ENCODE data around the gene HDAC10. TPM values are rescaled to one million over a fixed set of nuclear protein-coding genes. Genes with fewer than 3 reads are reported as not detected.

The HDAC10 gene
- total RNA-seq, 1 donor from 2014 or later = 47.9 TPM

GRCh38 chr22:50201191-50202129 is 49.6 kb downstream of the HDAC10 start:
- H3K27ac ChIP-seq = peak overlapping the region; percentile 81
- DNase-seq = no peak
- no peaks in the 10 kb centered on the region for H3K9me3 ChIP-seq
- H3K36me3 ChIP-seq = peaks cover 50% of the 10 kb centered on the region
- peak overlapping the region; percentile 77 for H3K4me3 ChIP-seq
- peak; percentile 37 to 55 for ATAC-seq
- no peaks in the 10 kb centered on the region for H3K27me3 ChIP-seq (ENCODE audit: low read depth)
- TF ChIP-seq CTCF (IDR thresholded peaks at IDR 0.05) = no peak
- peaks cover 25% of the 10 kb centered on the region for H3K4me1 ChIP-seq
- intact Hi-C loops (cut with DNase I) = no loop called here

GRCh38 chr22:50200461-50201190 is 50.4 kb downstream of the HDAC10 start, which contains the start of gene SELENOO:
TSS of gene SELENOO (plus strand) at chr22:50201011. CDS start at chr22:50201037, 26 bp downstream.
- TF ChIP-seq CTCF (IDR thresholded peaks at IDR 0.05) = no peak
- DNase-seq (peak; percentile 93), ATAC-seq (peak; percentile 94 to 95)
- H3K27ac ChIP-seq = peak within 1 kb of the TSS; percentile 81
- peaks cover 22% of the 10 kb centered on the region for H3K4me1 ChIP-seq
- H3K4me3 ChIP-seq = peak within 1 kb of the TSS; percentile 77
- H3K36me3 ChIP-seq = peaks cover 51% of the 10 kb centered on the region
- no peaks in the 10 kb centered on the region for H3K9me3 ChIP-seq
- intact Hi-C loops (cut with DNase I) = no loop called here
- H3K27me3 ChIP-seq (ENCODE audit: low read depth) = no peaks in the 10 kb centered on the region

- no peaks in the 10 kb centered on the region for H3K27me3 ChIP-seq (ENCODE audit: low read depth)
- H3K9me3 ChIP-seq = no peaks in the 10 kb centered on the region
- peaks cover 52% of the 10 kb centered on the region for H3K36me3 ChIP-seq
- H3K4me3 ChIP-seq = peak overlapping the region; percentile 77
- H3K27ac ChIP-seq = peak overlapping the region; percentile 81
- no peak for TF ChIP-seq CTCF (IDR thresholded peaks at IDR 0.05)
- H3K4me1 ChIP-seq = peaks cover 22% of the 10 kb centered on the region
- ATAC-seq (peak; percentile 3 to 24), DNase-seq (no peak)
- intact Hi-C loops (cut with DNase I) = no loop called here
These were observed 51.1 kb downstream of the HDAC10 start for GRCh38 chr22:50199829-50200460.

- DNase-seq (no peak), ATAC-seq (no peak)
- no peak for TF ChIP-seq CTCF (IDR thresholded peaks at IDR 0.05)
- Histone ChIP-seq H3K9me3 (no peaks in the 10 kb centered on the region), H3K36me3 (peaks cover 53% of the 10 kb centered on the region), H3K27me3 (ENCODE audit: low read depth) (no peaks in the 10 kb centered on the region), H3K4me3 (no peak overlapping the region), H3K27ac (peak overlapping the region; percentile 81), H3K4me1 (peaks cover 22% of the 10 kb centered on the region)
- intact Hi-C loops (cut with DNase I) = no loop called here
These were observed 51.8 kb downstream of the HDAC10 start for GRCh38 chr22:50199251-50199721.

- Histone ChIP-seq H3K4me1 (peaks cover 22% of the 10 kb centered on the region), H3K27me3 (ENCODE audit: low read depth) (no peaks in the 10 kb centered on the region), H3K4me3 (no peak overlapping the region), H3K9me3 (no peaks in the 10 kb centered on the region), H3K36me3 (peaks cover 55% of the 10 kb centered on the region), H3K27ac (no peak overlapping the region)
- no peak for ATAC-seq
- no peak for TF ChIP-seq CTCF (IDR thresholded peaks at IDR 0.05)
- intact Hi-C loops (cut with DNase I) = no loop called here
- DNase-seq = no peak
These were observed 52.4 kb downstream of the HDAC10 start for GRCh38 chr22:50198624-50199017.

Measured in lower lobe of right lung (tissue), 2 donors.